NT2/D1 (cell line): ENCODE results near the gene GMDS.

Source experiments
- SUZ12 ChIP-seq: IDR thresholded peaks from 2 replicates; pipeline ENCODE4 v1.6.1; 2011; ENCODE audit not compliant: insufficient read length, insufficient read depth; ENCODE audit errors: extremely low read depth
- YY1 ChIP-seq: IDR thresholded peaks from 2 replicates; pipeline ENCODE4 v1.6.1; 2011; ENCODE audit not compliant: insufficient read length, insufficient read depth
- ZNF274 ChIP-seq: IDR thresholded peaks from 2 replicates; pipeline ENCODE4 v1.6.1; 2011; ENCODE audit warnings: mild to moderate bottlenecking, low read depth, low read length

DNA sequence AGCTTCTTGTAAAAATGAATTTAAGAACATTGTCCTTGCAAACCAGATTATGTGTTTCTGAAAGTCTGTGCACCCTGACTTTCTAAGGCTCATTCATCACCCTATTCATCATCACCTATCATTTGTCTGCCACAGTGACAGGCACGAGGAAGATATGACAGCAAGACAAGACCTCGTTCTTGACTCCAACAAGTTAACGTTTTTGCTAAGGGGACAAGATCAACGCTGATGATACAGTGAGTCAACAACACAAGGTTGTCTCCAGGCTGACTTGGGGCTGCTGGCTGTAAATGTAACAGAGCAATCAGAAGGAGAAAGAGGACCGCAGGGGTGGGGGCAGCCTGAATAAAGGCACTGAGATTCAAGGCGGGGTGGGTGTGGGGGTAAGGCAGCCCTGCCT is 541.5 kb downstream of the GMDS start:
- no peak for TF ChIP-seq YY1
- TF ChIP-seq ZNF274 = no peak
- no peak for TF ChIP-seq SUZ12
